ENCODE measurements around the gene FCHSD1.

Gene FCHSD1

GRCh38 chr5:141596867-141597266 lies 54.4 kb downstream of the FCHSD1 start:
- Histone ChIP-seq H3K27ac (ENCODE audit: low read length) (no peak overlapping the region), H3K4me1 (ENCODE audit: control insufficient read depth in 1 of 2, insufficient read depth in 2 of 2, low read length in 2 of 2) (no peaks in the 10 kb centered on the region), H3K27me3 (ENCODE audit: low read depth, low read length) (no peaks in the 10 kb centered on the region)

GRCh38 chr5:141590127-141590526 lies 61.1 kb downstream of the FCHSD1 start:
- no peaks in the 10 kb centered on the region for H3K4me1 ChIP-seq (ENCODE audit: control insufficient read depth in 1 of 2, insufficient read depth in 2 of 2, low read length in 2 of 2)
- no peak overlapping the region for H3K4me3 ChIP-seq (ENCODE audit: low read depth in 1 of 2, low read length in 2 of 2)
- H3K27ac ChIP-seq (ENCODE audit: low read length) = no peak overlapping the region
- H3K9me3 ChIP-seq (ENCODE audit: control insufficient read depth in 1 of 2, low read length in 2 of 2) = no peaks in the 10 kb centered on the region
- H3K36me3 ChIP-seq (ENCODE audit: control insufficient read depth in 1 of 2, insufficient read depth in 2 of 2, low read length in 2 of 2) = peaks cover 11 to 12% of the 10 kb centered on the region in 2 donors
- H3K27me3 ChIP-seq (ENCODE audit: low read depth, low read length) = no peaks in the 10 kb centered on the region

More at GRCh38 chr5:141596867-141597266, 54.4 kb downstream of the FCHSD1 start:
- Histone ChIP-seq H3K4me3 (ENCODE audit: low read depth in 1 of 2, low read length in 2 of 2) (no peak overlapping the region), H3K36me3 (ENCODE audit: control insufficient read depth in 1 of 2, insufficient read depth in 2 of 2, low read length in 2 of 2) (no peaks in the 10 kb centered on the region), H3K9me3 (ENCODE audit: control insufficient read depth in 1 of 2, low read length in 2 of 2) (no peaks in the 10 kb centered on the region)

All from muscle layer of duodenum (tissue), 2 donors.